KMS-11 (cell line): ENCODE results near the gene NCOA1.
A peak's percentile ranks its signal among the peaks of the same experiment; 100 is the strongest.
"Not testable (repeated sequence)": the region's sequence is repeated elsewhere in the genome, so short reads cannot be mapped to it uniquely, and the experiment has no call there.

Source experiments
- H2AFZ ChIP-seq: fragments of 200-600 bp; sonication (generic); 2 replicates; pipeline ENCODE4 v1.6.1; 2016; ENCODE audit warnings: antibody characterized with exemption, mixed run types, low read depth
- H3K27ac ChIP-seq: fragments of 200-600 bp; sonication (generic); 2 replicates; pipeline ENCODE4 v1.6.1; 2016; ENCODE audit warnings: mild to moderate bottlenecking, mixed run types
- H3K27me3 ChIP-seq: fragments of 200-600 bp; sonication (generic); 2 replicates; pipeline ENCODE4 v1.6.1; 2017; ENCODE audit warnings: mild to moderate bottlenecking, low read depth, mixed run types, moderate library complexity; ENCODE audit not compliant: insufficient read depth
- H3K36me3 ChIP-seq: fragments of 200-600 bp; sonication (generic); 2 replicates; pipeline ENCODE4 v1.6.1; 2017; ENCODE audit warnings: mild to moderate bottlenecking, mixed run types; ENCODE audit not compliant: insufficient read depth
- H3K4me1 ChIP-seq: fragments of 200-600 bp; sonication (generic); 2 replicates; pipeline ENCODE4 v1.6.1; 2016; ENCODE audit warnings: mild to moderate bottlenecking, low read depth, mixed run types; ENCODE audit not compliant: poor library complexity, severe bottlenecking
- H3K4me2 ChIP-seq: fragments of 200-600 bp; sonication (generic); 2 replicates; pipeline ENCODE4 v1.7.0; 2016; ENCODE audit warnings: mild to moderate bottlenecking, mixed run types
- H3K4me3 ChIP-seq: fragments of 200-600 bp; sonication (generic); IDR thresholded peaks from 2 replicates; pipeline ENCODE4 v1.6.1; 2017; ENCODE audit warnings: low read depth, low read length, mixed read lengths; ENCODE audit not compliant: insufficient read depth
- H3K79me2 ChIP-seq: fragments of 200-600 bp; sonication (generic); 2 replicates; pipeline ENCODE4 v1.6.1; 2016; ENCODE audit warnings: low read depth, mixed run types; ENCODE audit not compliant: insufficient read depth
- H3K9ac ChIP-seq: fragments of 200-600 bp; sonication (generic); 2 replicates; pipeline ENCODE4 v1.6.1; 2016; ENCODE audit warnings: mild to moderate bottlenecking, mixed run types
- H4K20me1 ChIP-seq: fragments of 200-600 bp; sonication (generic); 2 replicates; pipeline ENCODE4 v1.6.1; 2016; ENCODE audit warnings: mild to moderate bottlenecking, mixed run types; ENCODE audit not compliant: insufficient read depth
- TF ChIP-seq, protein P1 (sequence below): fragments of 200-600 bp; sonication (generic); conservative IDR thresholded peaks from 2 replicates; pipeline ENCODE4 v1.6.1; 2017; ENCODE audit warnings: low read depth, mild to moderate bottlenecking, antibody characterized with exemption, low read length, moderate library complexity, mixed read lengths

NCOA1 gene

DNA sequence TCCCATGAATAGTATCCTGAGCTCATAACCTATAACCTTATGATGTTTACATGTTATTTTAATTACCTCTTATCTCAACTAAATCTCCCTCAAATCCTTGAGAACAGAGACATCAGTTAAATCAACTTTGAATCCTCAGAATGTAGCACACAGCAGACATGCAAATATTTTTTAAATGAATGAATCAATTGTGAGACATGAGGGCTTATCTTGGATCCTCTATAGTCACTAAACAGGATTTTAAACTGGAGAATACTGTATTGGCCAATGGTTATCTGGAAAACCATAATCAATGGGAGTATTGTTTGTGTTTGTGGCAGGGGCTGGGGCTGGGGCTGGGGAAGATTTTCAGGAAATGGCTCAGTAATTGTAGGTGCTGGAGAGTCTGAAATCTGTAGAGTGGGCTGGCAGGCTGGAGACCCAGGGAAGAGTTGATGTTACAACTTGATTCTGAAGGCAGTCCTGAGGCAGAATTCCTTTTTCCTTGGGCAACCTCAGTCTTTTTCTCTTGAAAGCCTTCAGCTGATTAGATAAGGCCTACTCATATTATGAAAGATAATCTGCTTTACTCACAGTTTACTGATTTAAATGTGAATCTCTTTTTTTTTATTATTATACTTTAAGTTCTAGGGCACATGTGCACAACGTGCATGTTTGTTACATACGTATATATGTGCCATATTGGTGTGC, 106.3 kb downstream of the NCOA1 start:
- Histone ChIP-seq H3K4me1 (no peaks in the 10 kb centered on the region), H3K9ac (no peak overlapping the region), H3K4me3 (no peak overlapping the region), H4K20me1 (no peaks in the 10 kb centered on the region), H3K79me2 (no peaks in the 10 kb centered on the region), H3K27ac (no peak overlapping the region), H3K27me3 (no peaks in the 10 kb centered on the region), H3K4me2 (no peak overlapping the region), H3K36me3 (no peaks in the 10 kb centered on the region), H2AFZ (no peak overlapping the region)
- TF ChIP-seq, protein P1, sequence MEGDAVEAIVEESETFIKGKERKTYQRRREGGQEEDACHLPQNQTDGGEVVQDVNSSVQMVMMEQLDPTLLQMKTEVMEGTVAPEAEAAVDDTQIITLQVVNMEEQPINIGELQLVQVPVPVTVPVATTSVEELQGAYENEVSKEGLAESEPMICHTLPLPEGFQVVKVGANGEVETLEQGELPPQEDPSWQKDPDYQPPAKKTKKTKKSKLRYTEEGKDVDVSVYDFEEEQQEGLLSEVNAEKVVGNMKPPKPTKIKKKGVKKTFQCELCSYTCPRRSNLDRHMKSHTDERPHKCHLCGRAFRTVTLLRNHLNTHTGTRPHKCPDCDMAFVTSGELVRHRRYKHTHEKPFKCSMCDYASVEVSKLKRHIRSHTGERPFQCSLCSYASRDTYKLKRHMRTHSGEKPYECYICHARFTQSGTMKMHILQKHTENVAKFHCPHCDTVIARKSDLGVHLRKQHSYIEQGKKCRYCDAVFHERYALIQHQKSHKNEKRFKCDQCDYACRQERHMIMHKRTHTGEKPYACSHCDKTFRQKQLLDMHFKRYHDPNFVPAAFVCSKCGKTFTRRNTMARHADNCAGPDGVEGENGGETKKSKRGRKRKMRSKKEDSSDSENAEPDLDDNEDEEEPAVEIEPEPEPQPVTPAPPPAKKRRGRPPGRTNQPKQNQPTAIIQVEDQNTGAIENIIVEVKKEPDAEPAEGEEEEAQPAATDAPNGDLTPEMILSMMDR, result no peak

GRCh38 chr2:24600140-24600539, 109.1 kb downstream of the NCOA1 start:
- not testable (repeated sequence) for H3K27me3 ChIP-seq, H2AFZ ChIP-seq, H3K4me1 ChIP-seq, H3K4me3 ChIP-seq, H3K79me2 ChIP-seq, H3K36me3 ChIP-seq, H4K20me1 ChIP-seq, H3K27ac ChIP-seq, H3K4me2 ChIP-seq, H3K9ac ChIP-seq

GRCh38 chr2:24611631-24612030, 120.6 kb downstream of the NCOA1 start:
- no peak overlapping the region for H2AFZ ChIP-seq
- H3K27me3 ChIP-seq, result no peaks in the 10 kb centered on the region
- no peak overlapping the region for H3K4me3 ChIP-seq
- no peaks in the 10 kb centered on the region for H4K20me1 ChIP-seq
- H3K4me2 ChIP-seq, result no peak overlapping the region
- H3K36me3 ChIP-seq, result no peaks in the 10 kb centered on the region
- H3K9ac ChIP-seq, result no peak overlapping the region
- H3K27ac ChIP-seq, result no peak overlapping the region
- no peaks in the 10 kb centered on the region for H3K79me2 ChIP-seq
- no peaks in the 10 kb centered on the region for H3K4me1 ChIP-seq
- TF ChIP-seq, protein P1, result no peak

DNA sequence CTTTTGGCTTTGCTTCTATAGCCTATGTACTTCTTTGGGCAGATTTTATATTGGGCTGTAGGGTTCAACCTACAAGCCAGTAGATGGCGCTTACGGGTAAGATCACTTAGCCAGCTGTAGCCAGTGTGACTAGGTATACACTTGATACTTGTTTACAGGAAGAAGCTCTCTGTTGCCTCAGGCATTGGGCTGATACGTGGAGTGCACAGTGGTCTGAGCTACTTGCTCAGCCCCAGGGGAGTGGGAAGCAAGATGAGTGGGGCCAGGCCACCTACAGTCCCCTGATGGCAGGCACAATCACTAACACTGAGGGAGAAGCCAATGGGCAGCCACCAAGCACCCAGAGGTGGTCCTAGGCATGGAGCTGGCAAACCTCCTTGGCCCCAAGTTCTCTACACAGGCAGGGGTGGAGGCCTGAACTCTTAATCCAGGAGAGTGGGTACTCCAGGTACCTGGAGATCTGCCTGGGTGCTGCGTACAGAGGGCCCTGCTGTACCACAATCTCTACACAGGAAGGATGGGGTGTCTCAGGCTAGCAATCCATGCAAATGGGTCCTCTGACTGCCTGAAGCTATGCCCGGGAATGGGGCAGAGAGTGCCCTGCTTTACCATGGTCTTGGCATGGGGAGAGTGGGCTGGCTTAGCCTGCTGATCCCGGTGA, 122.2 kb downstream of the NCOA1 start:
- H3K27me3 ChIP-seq, result no peaks in the 10 kb centered on the region
- H3K4me3 ChIP-seq, result no peak overlapping the region
- H3K36me3 ChIP-seq, result no peaks in the 10 kb centered on the region
- TF ChIP-seq, protein P1, result peak; percentile 37; the same call in 1 of the 2 replicates
- H4K20me1 ChIP-seq, result no peaks in the 10 kb centered on the region
- H3K4me2 ChIP-seq, result no peak overlapping the region
- H3K27ac ChIP-seq, result no peak overlapping the region
- H3K4me1 ChIP-seq, result no peaks in the 10 kb centered on the region
- no peaks in the 10 kb centered on the region for H3K79me2 ChIP-seq
- H2AFZ ChIP-seq, result no peak overlapping the region
- H3K9ac ChIP-seq, result no peak overlapping the region

DNA sequence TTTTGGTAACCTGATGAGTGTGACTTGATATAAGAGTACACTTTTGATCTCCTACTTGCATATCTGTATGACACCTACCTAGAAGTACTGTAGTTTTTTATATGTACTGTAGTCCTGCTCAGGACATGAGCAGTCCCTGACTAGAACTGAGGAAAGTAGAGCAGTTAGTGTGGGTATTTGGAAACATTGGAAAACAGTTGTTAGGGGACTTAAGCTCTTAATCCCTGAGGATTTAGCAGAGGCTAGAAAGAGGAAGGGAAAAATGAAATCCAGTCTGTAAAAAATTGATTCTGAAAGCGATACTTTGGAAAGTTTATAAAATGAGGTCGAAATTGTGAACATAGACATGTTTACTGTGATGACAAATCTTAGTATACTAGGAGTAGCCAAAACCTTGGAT, 125.6 kb downstream of the NCOA1 start:
- Histone ChIP-seq H2AFZ (no peak overlapping the region), H3K4me1 (no peaks in the 10 kb centered on the region), H3K36me3 (no peaks in the 10 kb centered on the region), H3K27ac (no peak overlapping the region), H3K27me3 (no peaks in the 10 kb centered on the region), H3K9ac (no peak overlapping the region), H3K4me3 (no peak overlapping the region), H4K20me1 (no peaks in the 10 kb centered on the region), H3K4me2 (no peak overlapping the region), H3K79me2 (no peaks in the 10 kb centered on the region)
- TF ChIP-seq, protein P1, result no peak
